ENCODE results near the gene FGGY. TPM values are rescaled to one million over a fixed set of nuclear protein-coding genes. Genes with fewer than 3 reads are reported as not detected.

FGGY gene
- total and polyA plus RNA-seq, 2 donors (not counting 3 experiments of a cell fraction or from before 2014, with no cell fraction given): 5.6 to 6.4 TPM

GRCh38 chr1:59396387-59396786 is 99.5 kb downstream of the FGGY start:
- TF ChIP-seq POLR2AphosphoS5 (IDR thresholded peaks at IDR 0.05; ENCODE audit: insufficient read depth, low read depth, low read length) (no peak), MYC (IDR thresholded peaks at IDR 0.05; ENCODE audit: low read depth, low read length) (no peak), CTCF (IDR thresholded peaks at IDR 0.05; ENCODE audit: extremely low read depth in 1 of 2, insufficient read depth in 1 of 2, low read depth in 1 of 2, low read length in 2 of 2) (no peak), JUN (IDR thresholded peaks at IDR 0.05; ENCODE audit: borderline replicate concordance, insufficient read depth, insufficient read length, low read depth) (no peak), POLR2A (IDR thresholded peaks at IDR 0.05; ENCODE audit: low read depth, low read length) (no peak), EZH2 (IDR thresholded peaks at IDR 0.05; ENCODE audit: borderline replicate concordance, low read depth, low read length, severe bottlenecking) (no peak), FOS (IDR thresholded peaks at IDR 0.05; ENCODE audit: borderline replicate concordance, insufficient read depth, low read length) (no peak), GATA2 (IDR thresholded peaks at IDR 0.05; ENCODE audit: insufficient read depth, insufficient read length, low read depth, low read length) (no peak)
- TF ChIP-seq, protein P1, sequence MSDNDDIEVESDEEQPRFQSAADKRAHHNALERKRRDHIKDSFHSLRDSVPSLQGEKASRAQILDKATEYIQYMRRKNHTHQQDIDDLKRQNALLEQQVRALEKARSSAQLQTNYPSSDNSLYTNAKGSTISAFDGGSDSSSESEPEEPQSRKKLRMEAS (IDR thresholded peaks at IDR 0.05; ENCODE audit: insufficient read depth, insufficient read length): no peak
- no TSS peak for BruUV-seq (replicated peaks)
- Histone ChIP-seq H3K9me1 (replicated peaks; ENCODE audit: control insufficient read depth, extremely low read depth, insufficient read depth, low read length) (no peaks in the 10 kb centered on the region), H3K36me3 (ENCODE audit: control insufficient read depth in 2 of 2, extremely low read depth in 1 of 2, insufficient read depth in 2 of 2, low read length in 2 of 2) (no peaks in the 10 kb centered on the region), H2AFZ (ENCODE audit: low read depth, low read length) (no peak overlapping the region), H3K4me1 (ENCODE audit: control insufficient read depth, extremely low read depth, insufficient read depth, low read length) (no peaks in the 10 kb centered on the region), H3K27me3 (ENCODE audit: control insufficient read depth in 2 of 2, insufficient read depth in 2 of 2, low read length in 2 of 2) (no peaks in the 10 kb centered on the region), H3K9ac (replicated peaks; ENCODE audit: extremely low read depth, insufficient read depth, low read length) (no peak overlapping the region), H3K4me3 (replicated peaks in 1 of 3; ENCODE audit: insufficient read depth in 1 of 3, low read depth in 1 of 3, low read length in 3 of 3) (no peak overlapping the region), H3K79me2 (ENCODE audit: control insufficient read depth, insufficient read depth, low read length) (no peaks in the 10 kb centered on the region), H3K27ac (ENCODE audit: insufficient read depth, low read depth, low read length) (no peak overlapping the region), H3K9me3 (replicated peaks; ENCODE audit: control insufficient read depth, insufficient read depth, low read length) (no peaks in the 10 kb centered on the region), H3K4me2 (ENCODE audit: insufficient read depth, low read length) (no peak overlapping the region), H4K20me1 (replicated peaks; ENCODE audit: control insufficient read depth, extremely low read depth, insufficient read depth, low read length) (no peaks in the 10 kb centered on the region)
- CTCF ChIA-PET: no interaction called here
- intact Hi-C loops (cut with micrococcal nuclease) (no loop called here), dilution Hi-C loops (cut with MboI; ENCODE audit: extremely low pct_ligation_motif_present, low sequenced_read_pairs) (no loop called here)
- POLR2A ChIA-PET: no interaction called here
- FAIRE-seq: no peak
- no peak for DNase-seq (ENCODE audit: low read depth, low spot score)

Measured in endothelial cell of umbilical vein (primary cell).